ENCODE results near the gene APBB1IP.

- TF ChIP-seq CTCF (conservative IDR thresholded peaks at IDR 0.05 in 1 of 2, IDR thresholded peaks at IDR 0.05 in 1 of 2; ENCODE audit: extremely low read depth in 1 of 2, insufficient read depth in 1 of 2, low read depth in 1 of 2, low read length in 2 of 2) (no peak), EZH2 (IDR thresholded peaks at IDR 0.05; ENCODE audit: borderline replicate concordance, low read length) (no peak)
Observed at GRCh38 chr10:26516540-26517101, 78.5 kb downstream of the APBB1IP start.

Measured in mammary epithelial cell (primary cell).